Lung (tissue), 12 donors: ENCODE results near the gene GTF3A. TPM values are rescaled to one million over a fixed set of nuclear protein-coding genes. Genes with fewer than 3 reads are reported as not detected.

Experiments used
- ATAC-seq: fragments of 200-7000 bp; cut with Tn5 transposase; one replicate; pipeline ENCODE4 v1.9.1; 2020; ENCODE audit warnings: moderate number of reproducible peaks; ENCODE audit not compliant: insufficient read depth, low FRiP score
- DNase-seq, 3 donors: peaks; one replicate each; pipeline ENCODE4 v3.0.0-alpha.2; 2013 to 2017
- H3K27ac ChIP-seq, 2 donors: one replicate each; pipeline ENCODE4 v1.5.1; 2013; ENCODE audit warnings: mild to moderate bottlenecking in 2 of 2, moderate library complexity in 2 of 2, control low read depth in 1 of 2, inconsistent platforms in 1 of 2, low read depth in 1 of 2, low read length in 1 of 2
- H3K27me3 ChIP-seq, 3 donors: one replicate each; pipeline ENCODE4 v1.5.1; 2013; ENCODE audit warnings: low read length in 2 of 3; ENCODE audit not compliant: control insufficient read depth in 3 of 3, insufficient read depth in 3 of 3
- H3K36me3 ChIP-seq, 4 donors: one replicate each; pipeline ENCODE4 v1.5.1; 2013; ENCODE audit warnings: low read length in 4 of 4, mild to moderate bottlenecking in 1 of 4, moderate library complexity in 1 of 4; ENCODE audit not compliant: control insufficient read depth in 4 of 4, insufficient read depth in 4 of 4
- H3K4me1 ChIP-seq, 5 donors: one replicate each; pipeline ENCODE4 v1.5.1; 2013; ENCODE audit warnings: low read length in 5 of 5, mild to moderate bottlenecking in 2 of 5, moderate library complexity in 1 of 5; ENCODE audit not compliant: control insufficient read depth in 5 of 5, insufficient read depth in 5 of 5
- H3K4me3 ChIP-seq: one replicate; pipeline ENCODE4 v1.5.1; 2013; ENCODE audit warnings: mild to moderate bottlenecking, control low read depth, moderate library complexity
- H3K9ac ChIP-seq, 2 donors: one replicate each; pipeline ENCODE4 v1.5.1; 2013; ENCODE audit warnings: low read length in 2 of 2, control low read depth in 1 of 2; ENCODE audit not compliant: insufficient read depth in 1 of 2
- H3K9me3 ChIP-seq, 4 donors: one replicate each; pipeline ENCODE4 v1.5.1; 2013; ENCODE audit warnings: low read length in 3 of 4, mild to moderate bottlenecking in 1 of 4, moderate library complexity in 1 of 4; ENCODE audit not compliant: control insufficient read depth in 4 of 4, insufficient read depth in 3 of 4
- WGBS, 2 donors: extraction: QIAGEN DNeasy Blood & Tissue Kit; methylation state at CpG; one replicate each; pipeline ENCODE4 v1.1.7; 2013; 5-methylcytosine and 5-hydroxymethylcytosine counted together
- polyA plus RNA-seq, 2 donors: library from polyadenylated mRNA; stranded (reverse); fragments of 200-250 nt; gene quantifications; one replicate each; pipeline ENCODE4 v1.2.1, GENCODE V29; 2013
- total RNA-seq, 2 donors: library from RNA; depleted of rRNA in 1 of 2; stranded (reverse); fragments of >200 nt in 1 of 2; gene quantifications; one replicate each; pipeline ENCODE4 v1.2.1, GENCODE V29; 2014 to 2021
- TF ChIP-seq, protein P1 (sequence below): IDR thresholded peaks from 2 replicates; pipeline ENCODE4 v1.5.1; 2012; ENCODE audit warnings: mild to moderate bottlenecking; ENCODE audit errors: control extremely low read depth, extremely low read depth
- donor health status: control.
- donor health status: control.
- donor health status: Bipolar disorder and iron deficiency.
- donor health status: healthy.
- donor health status: DM: yes; HTN: yes; CAD: no.

The GTF3A gene
- total and polyA plus RNA-seq, 4 donors: 38.2 to 241 (median 111) TPM

DNA sequence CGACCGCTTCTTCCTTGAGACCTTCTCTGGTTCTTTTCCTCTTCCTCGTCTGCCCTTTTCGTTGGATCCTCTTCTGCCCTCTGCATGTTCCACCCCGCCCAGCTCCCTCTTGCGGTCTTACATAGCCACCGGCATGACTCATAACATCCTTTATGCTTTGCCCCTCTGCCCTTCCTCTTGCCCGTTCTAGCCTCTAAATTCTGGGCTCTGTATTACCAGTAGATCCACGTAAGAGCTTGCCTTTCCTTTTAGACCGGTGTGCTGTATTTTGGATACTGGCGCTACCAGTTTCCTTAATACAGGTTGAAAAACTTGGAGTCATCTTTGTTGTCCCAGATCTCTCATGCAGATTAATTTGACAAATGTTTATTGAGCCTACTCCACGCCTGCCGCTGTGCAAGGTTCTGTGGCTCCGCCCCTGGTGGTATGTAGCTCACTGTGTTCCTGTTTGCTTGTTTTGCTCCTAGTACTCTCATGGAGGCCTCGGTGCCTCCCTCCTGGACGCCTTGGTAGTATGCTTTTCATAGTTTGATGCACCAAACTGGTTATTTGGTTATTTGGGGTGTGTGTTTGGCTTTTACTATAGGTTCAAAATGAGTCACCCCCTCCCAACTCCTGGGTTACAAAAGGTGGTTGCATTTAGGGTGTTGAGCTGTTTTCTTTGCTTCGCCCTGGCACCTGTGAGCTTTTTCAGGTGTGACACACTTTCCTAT is 1.7 kb downstream of the GTF3A start:
- peak; percentile 79 for ATAC-seq
- 13 to 14% methylated on average over 17 of the region's 17 CpGs for WGBS, 2 donors
- H3K9ac ChIP-seq: peak overlapping the region in 1 of 2 donors; percentile 17
- peaks cover 9 to 17% (median 13%) of the 10 kb centered on the region in 4 donors for H3K36me3 ChIP-seq
- TF ChIP-seq, protein P1, sequence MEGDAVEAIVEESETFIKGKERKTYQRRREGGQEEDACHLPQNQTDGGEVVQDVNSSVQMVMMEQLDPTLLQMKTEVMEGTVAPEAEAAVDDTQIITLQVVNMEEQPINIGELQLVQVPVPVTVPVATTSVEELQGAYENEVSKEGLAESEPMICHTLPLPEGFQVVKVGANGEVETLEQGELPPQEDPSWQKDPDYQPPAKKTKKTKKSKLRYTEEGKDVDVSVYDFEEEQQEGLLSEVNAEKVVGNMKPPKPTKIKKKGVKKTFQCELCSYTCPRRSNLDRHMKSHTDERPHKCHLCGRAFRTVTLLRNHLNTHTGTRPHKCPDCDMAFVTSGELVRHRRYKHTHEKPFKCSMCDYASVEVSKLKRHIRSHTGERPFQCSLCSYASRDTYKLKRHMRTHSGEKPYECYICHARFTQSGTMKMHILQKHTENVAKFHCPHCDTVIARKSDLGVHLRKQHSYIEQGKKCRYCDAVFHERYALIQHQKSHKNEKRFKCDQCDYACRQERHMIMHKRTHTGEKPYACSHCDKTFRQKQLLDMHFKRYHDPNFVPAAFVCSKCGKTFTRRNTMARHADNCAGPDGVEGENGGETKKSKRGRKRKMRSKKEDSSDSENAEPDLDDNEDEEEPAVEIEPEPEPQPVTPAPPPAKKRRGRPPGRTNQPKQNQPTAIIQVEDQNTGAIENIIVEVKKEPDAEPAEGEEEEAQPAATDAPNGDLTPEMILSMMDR: no peak
- H3K4me1 ChIP-seq: peaks cover 0 to 23% (median 19%) of the 10 kb centered on the region in 5 donors
- no peaks in the 10 kb centered on the region for H3K9me3 ChIP-seq
- DNase-seq: peak in 2 of 3 donors; percentile 34 to 37
- H3K4me3 ChIP-seq: no peak overlapping the region
- H3K27me3 ChIP-seq: no peaks in the 10 kb centered on the region
- H3K27ac ChIP-seq: peak overlapping the region; percentile 88 to 95

DNA sequence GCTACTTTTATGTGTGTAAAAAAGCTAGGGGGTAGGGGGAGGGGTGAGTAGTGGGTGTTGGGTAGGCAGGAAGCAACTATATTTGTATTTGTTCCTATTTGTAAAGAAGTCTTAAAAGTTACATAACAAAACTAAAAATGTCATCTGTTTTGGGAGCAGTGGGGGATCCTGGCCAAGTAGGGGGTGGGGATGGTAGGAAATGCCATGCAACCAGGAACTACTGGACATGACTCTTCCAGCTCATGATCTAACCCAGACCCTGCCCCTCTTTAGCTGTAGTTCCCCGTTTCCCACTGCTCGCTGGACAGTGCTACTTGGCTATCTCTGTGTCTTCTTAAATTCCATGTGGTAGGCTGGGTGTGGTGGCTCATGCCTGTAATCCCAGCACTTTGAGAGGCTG is 3.2 kb downstream of the GTF3A start:
- H3K9ac ChIP-seq: no peak overlapping the region
- H3K36me3 ChIP-seq: peaks cover 16 to 26% (median 22%) of the 10 kb centered on the region in 4 donors
- peaks cover 0 to 25% (median 19%) of the 10 kb centered on the region in 5 donors for H3K4me1 ChIP-seq

DNA sequence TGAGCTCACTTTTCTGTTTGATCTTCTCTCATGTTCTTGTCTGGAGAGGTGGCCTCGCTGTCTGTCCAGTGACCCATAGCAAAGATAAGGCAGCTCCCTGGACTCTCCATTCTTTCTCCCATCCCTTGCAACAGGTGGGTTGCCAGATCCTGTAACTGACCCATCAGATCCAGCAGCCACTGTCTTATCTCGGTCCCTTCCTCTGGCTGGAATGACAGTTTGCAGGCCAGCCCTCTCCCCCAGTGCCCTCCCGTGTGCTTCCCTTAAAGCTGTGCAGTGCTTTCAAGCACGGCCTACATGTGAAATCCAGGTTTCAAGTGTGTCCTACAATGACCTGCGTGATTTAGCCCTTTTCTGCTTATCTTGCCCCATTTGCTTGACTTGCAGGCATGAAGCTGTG is 3.7 kb downstream of the GTF3A start:
- H3K4me1 ChIP-seq: peaks cover 0 to 25% (median 19%) of the 10 kb centered on the region in 5 donors

More for the DNA sequence above, 3.2 kb downstream of the GTF3A start:
- 52 to 76% methylated on average over 2 of the region's 2 CpGs for WGBS, 2 donors
- H3K9me3 ChIP-seq: no peaks in the 10 kb centered on the region
- TF ChIP-seq, protein P1: no peak
- H3K4me3 ChIP-seq: no peak overlapping the region
- H3K27me3 ChIP-seq: no peaks in the 10 kb centered on the region
- no peak for ATAC-seq
- H3K27ac ChIP-seq: peak overlapping the region in 1 of 2 donors; percentile 49
- DNase-seq: no peak

More for the DNA sequence above, 3.7 kb downstream of the GTF3A start:
- H3K27me3 ChIP-seq: no peaks in the 10 kb centered on the region
- DNase-seq (no peak), ATAC-seq (no peak)
- H3K27ac ChIP-seq: peak overlapping the region in 1 of 2 donors; percentile 0
- H3K9ac ChIP-seq: no peak overlapping the region
- TF ChIP-seq, protein P1: no peak
- no peak overlapping the region for H3K4me3 ChIP-seq
- no peaks in the 10 kb centered on the region for H3K9me3 ChIP-seq
- 91 to 95% methylated on average over 5 of the region's 5 CpGs for WGBS, 2 donors
- H3K36me3 ChIP-seq: peaks cover 17 to 29% (median 26%) of the 10 kb centered on the region in 4 donors
